GM18861 (cell line): ENCODE measurements around the gene TROAP.
"Not testable (repeated sequence)": the region's sequence is repeated elsewhere in the genome, so short reads cannot be mapped to it uniquely, and the experiment has no call there.

Experiments
- ATAC-seq: cut with Tn5 transposase; IDR thresholded peaks from one replicate; pipeline ENCODE4 v1.9.1; 2021; ENCODE audit not compliant: unreplicated experiment

TROAP gene

GRCh38 chr12:49366096-49366651 is 43.1 kb downstream of the TROAP start:
- ATAC-seq: no peak

- ATAC-seq: peak; percentile 51
These were observed 43.8 kb downstream of the TROAP start for GRCh38 chr12:49366652-49367380.

- ATAC-seq: no peak
These were observed 44.6 kb downstream of the TROAP start, which contains the start of gene SPATS2 for GRCh38 chr12:49367381-49368239. Gene SPATS2, plus strand, starts transcription at chr12:49367462. Its CDS starts 93,551 bp downstream, at chr12:49461013.

- no peak for ATAC-seq
These were observed 45.2 kb downstream of the TROAP start for GRCh38 chr12:49368240-49368600.

GRCh38 chr12:49369411-49370145 is 46.5 kb downstream of the TROAP start:
- no peak for ATAC-seq

GRCh38 chr12:49370539-49370938 is 47.5 kb downstream of the TROAP start:
- ATAC-seq: no peak

- peak; percentile 49 for ATAC-seq
These were observed 52.4 kb downstream of the TROAP start for GRCh38 chr12:49375406-49375805.

GRCh38 chr12:49377386-49377785 is 54.3 kb downstream of the TROAP start:
- ATAC-seq: peak; percentile 48

GRCh38 chr12:49380184-49380583 is 57.1 kb downstream of the TROAP start:
- not testable (repeated sequence) for ATAC-seq
